Stimulated activated naive CD4-positive, alpha-beta T cell (primary cell): ENCODE measurements around the gene ACSL1.
"Not testable (repeated sequence)": the region's sequence is repeated elsewhere in the genome, so short reads cannot be mapped to it uniquely, and the experiment has no call there.

ENCODE experiments used
- DNase-seq, 6 experiments: peaks; one replicate each; lab custom pipeline; 2025; lab: John Stamatoyannopoulos, UW

ACSL1 gene

DNA sequence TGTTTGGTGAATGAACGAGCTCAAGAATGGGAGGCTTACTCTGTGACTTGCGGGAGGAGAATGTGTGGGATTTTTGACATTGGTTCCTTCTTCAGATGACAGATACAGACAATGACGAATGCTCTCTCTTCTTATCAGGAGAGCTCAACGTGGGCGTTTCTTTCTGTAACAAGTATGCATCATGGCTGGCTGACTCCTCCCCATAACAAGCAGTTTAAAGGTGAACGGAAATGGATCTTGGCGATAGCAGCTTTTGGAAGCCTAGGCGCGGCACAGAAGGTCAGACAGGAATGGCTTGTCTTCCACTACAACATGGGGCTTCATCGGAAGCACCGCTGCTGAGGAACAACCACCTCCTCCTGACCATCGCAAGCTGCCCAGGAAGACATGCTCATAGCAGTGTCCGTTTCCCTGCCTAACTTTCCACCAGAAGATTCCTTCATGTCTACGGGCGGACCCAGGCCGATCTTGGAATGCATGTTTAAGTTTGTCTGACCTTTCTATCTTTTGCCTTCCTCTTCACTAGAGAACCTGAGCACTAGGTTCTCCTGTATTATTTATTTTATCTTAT, 18.3 kb upstream of the ACSL1 start:
- no peak for DNase-seq

DNA sequence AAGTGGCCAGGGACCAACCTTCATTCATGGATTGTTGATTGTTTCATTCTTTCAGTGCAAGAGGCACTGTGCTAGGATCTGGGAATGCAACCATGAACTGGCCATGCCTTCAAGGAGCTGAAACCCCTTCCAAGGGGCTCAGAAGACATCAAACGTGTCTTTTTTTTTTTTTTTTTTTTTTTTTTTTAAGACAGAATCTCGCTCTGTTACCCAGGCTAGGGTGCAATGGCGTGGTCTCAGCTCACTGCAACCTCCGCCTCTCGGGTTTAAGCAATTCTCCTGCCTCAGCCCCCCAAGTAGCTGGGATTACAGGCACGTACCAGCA, 13.3 kb upstream of the ACSL1 start:
- DNase-seq = not testable (repeated sequence)

DNA sequence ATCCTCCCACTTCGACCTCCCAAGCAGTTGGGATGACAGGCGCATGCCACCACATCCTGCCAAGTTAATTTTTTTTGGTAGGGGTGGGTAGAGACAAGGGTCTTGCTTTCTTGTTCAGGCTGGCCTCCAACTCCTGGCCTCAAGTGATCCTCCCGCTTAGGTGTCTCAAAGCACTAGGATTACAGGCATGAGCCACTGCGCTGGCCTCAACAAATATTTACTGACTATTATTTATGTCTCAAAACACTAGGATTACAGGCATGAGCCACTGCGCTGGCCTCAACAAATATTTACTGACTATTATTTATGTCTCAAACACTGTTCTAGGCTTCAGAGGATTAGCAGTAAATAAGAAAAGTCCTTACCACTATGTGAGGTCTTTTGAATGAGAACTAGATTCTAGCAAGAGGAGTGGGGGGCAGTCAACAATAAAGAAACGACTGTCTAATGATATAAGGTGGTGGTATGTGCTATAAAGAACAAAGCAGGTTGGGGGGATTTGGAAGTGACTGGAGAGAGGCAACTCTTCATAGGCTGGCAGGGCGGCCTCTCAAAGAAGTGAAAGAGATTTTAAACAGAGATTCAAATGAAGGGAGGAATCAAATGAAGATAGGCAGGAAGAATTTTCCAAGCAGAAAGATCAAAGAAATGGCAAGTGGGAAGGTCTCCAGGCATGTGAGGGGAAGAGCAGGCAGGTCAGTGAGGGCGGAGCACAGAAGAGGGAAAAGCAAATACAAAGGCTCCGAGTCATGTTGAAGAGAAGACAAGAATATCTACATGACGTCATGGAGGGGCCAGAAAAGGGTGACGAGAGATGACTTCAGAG, 12.7 kb upstream of the ACSL1 start:
- no peak for DNase-seq

DNA sequence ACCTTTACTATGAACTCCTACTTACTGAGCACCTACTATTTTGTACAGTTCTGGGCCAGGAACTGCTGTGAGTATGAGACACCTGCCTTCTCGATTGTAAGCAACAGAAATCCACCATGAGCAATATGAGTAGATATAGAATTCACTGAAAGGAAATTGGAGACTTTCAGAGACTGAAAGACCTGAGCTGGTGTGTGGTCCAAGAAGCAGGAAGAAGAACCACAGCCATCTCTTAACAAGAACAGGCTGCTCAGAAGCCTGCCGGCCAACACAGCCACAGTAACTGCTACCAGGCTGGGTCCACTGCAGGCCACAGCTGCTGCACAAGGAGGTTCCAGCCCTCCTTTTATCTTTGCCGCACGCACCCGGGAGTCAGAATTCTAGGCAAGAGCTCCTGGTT, 10.8 kb upstream of the ACSL1 start:
- no peak for DNase-seq

DNA sequence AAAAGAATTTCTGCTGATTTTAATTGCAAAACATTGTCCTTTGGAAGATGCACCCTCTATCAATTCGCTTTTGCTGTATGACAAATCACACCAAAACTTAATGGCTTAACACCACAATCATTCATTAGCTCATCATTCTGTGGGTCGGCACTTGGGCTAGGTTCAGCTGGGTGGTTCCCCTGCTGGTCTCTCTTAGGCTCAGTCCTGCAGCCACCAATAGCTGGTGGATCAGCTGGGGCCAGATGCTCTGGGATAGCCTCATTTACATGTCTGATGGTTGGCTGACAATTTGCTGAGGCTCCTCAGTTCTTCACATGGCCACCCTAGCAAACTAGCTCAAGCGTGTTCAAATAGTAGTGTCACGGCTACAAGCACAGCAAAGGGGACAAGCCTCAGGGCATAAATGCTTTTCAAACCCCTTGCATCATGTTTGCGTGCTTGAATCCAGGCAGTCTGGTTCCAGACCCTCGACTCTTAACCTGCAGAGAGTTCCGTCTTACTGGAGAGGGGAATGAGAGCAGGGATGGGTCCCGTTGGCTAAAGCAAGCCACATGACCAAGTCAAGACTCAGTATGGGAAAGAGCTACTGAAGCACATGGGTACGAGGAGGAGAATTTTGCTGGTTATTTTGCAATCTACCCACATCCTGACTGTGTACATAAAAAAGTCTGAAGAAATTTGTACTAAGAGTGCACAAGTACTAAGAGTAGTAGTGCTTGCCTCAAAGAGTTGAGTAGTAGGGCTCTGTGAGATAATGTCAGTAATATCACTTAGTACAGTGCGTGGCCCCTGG, 7.5 kb upstream of the ACSL1 start:
- DNase-seq = no peak

DNA sequence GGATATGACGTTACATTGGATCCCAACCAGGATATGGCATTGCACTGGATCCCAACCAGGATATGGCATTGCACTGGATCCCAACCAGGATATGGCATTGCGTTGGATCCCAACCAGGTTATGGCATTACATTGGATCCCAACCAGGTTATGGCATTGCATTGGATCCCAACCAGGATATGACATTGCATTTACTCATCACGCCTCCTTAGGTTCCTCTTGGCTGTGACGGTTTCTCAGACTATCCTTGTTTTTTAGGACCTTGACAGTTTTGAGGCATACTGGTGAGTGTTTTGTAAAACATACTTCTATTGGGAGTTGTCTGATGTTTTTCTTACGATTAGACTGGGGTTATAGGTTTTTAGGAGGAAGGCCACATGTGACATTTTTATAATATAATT, 5.4 kb upstream of the ACSL1 start:
- no peak for DNase-seq

DNA sequence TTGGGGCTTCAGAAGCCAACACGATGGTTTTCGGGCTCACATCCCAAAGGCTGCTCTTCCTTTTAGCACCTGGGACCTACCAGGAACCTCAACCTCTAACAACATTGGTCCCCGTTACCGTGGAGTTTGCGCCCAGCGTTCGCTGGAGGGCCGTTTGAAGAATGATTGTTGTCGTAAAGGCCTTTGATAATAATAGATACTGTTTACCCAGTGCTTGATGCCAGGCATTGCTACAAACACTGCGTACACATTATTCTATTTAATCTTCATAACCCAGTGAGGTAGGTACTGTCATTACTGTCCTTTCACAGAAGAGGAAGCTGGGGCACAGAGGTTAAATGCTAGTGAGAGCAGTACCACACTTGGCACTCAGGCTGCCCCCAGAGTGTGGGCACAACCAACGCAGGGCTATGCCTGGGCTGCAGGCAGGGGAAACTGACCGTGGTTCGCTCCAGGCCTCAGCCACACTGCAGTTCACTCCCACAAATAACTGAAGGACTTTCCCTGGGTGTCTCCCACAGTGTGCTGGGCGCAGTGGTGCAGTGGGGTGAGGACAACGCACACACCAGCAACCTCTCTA, 1.0 kb upstream of the ACSL1 start:
- no peak for DNase-seq

DNA sequence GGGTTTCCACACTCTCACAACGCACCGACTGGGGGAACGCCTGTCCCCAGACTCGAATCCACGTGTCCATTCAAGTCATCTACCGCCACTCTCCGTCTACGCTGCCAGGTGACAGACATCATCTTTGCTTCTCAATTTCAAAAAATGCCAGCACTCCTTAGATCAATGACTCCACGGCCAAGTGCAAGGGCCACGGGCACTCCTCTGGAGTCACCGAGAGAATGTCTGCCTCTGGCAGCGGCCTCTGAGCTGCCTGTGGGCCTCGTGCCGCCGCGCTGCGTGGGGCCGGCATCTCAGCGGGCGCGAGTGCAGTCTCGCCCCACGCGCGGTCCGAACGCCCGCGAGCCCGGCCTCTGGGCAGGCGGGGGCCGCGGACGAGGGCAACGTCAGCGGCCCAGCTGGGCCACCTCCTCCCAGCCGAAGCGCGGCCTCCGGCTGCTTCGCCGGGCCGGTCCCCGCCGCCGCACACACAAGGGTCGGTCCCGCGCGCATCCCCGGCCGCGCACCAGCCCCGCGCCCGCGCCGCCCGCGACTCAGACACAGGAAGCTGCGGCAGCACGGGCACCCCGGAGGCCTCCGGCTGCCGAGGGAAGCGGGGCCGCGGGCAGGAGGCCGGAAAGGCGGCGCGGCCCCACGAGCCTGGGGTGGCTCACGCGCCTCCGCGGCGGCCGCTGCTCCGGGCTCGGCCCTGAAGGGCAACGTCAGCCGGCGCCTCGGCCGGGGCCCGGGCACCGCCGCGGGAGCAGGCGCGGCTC, 450 bp downstream of the ACSL1 start:
- DNase-seq = peak in 5 of 6 experiments; percentile 22 to 72 (median 51)

DNA sequence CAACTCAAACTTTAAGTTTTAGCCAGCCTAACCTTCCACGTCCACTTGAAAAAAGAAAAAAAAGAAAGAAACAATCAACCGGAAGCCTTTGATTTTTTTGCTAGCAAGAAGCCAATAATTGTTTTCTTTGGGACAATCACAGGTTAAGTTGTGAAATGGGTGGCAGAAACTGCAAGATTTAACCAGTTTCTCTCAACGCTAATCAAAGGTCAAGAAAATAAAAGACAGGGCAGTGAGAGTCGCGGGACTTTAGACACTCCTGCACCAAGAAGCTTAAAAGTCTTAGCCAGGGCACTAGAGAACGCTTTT, 1.0 kb downstream of the ACSL1 start:
- DNase-seq = no peak

DNA sequence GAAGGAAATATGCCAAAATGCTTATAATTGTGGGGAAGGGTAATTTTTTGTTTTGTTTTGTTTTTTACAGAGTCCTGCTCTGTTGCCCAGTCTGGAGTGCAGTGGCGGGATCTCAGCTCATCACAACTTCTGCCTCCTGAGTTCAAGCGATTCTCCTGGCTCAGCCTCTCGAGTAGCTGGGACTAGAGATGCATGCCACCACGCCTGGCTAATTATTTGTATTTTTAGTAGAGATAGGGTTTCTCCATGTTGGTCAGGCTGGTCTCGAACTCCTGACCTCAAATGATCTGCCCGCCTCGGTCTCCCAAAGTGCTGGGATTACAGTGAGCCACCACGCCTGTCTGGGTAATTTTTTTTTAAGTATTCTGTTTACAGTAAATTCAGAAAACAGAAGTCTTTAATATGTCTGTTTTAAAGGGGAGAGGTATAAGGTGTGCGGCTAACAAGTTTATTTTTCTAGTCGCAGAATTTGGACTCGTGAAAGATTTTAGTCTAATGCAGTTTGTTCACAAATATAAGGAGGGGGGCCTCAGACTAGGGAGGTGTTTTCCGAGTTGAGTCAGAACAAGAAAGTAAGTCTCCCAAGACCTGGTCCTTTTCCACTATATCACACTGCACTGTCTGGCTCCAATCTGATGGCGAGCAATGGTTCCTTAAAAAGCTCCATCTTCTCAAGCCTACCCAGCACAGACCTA, 1.5 kb downstream of the ACSL1 start:
- no peak for DNase-seq

DNA sequence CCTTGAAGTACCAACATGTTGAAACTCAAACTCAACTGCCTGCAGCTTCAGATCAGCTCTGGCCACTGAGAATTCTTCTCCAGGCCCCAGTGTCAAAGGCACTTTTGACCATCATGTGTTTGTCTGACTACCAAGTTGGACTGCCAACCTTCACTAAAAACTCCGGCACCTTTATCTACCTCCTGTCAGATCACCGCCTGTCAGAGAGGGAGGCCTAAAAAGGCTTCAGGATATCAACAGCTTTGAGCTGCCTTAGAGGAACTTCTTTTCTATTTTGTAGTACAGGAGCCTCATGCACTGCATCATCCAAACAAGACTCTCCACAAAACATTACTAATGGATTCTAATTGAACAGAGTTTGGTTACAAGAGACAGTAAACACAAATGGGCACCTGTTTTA, 2.8 kb downstream of the ACSL1 start:
- no peak for DNase-seq

DNA sequence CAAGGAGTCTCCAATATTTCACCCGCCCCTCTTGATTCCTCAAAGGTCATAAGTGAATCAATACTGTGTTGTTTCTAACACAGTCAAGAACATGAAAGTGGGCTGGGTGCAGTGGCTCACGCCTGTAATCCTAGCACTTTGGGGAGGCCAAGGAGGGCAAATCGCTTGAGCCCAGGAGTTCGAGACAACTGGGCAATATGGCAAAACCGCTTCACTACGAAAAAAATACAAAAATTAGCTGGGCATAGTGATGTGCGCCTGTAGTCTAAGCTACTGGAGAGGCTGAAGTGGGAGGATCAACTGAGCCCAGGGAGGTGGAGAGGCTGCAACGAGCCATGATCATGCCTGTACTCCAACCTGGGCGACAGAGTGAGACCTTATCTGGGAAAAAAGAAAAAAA, 3.4 kb downstream of the ACSL1 start:
- DNase-seq = no peak

DNA sequence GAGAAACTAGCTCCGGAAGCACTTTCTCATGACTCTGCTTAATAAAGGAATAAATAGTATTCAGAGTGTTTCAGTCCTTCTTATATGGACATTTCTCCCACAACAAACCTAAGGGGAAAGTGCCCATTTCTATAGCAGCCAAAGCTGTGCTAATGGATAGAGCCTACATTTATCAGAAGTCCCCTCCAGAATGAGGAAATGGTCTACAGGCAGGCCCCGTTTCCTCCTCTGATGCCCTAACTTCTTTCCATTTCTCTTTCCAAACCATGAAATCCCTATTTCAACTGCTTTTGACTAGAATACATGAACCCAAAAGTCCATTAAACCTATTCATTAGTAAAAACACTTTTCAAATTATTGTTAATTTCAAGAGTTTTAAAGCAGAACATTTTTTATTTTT, 4.5 kb downstream of the ACSL1 start:
- no peak for DNase-seq

DNA sequence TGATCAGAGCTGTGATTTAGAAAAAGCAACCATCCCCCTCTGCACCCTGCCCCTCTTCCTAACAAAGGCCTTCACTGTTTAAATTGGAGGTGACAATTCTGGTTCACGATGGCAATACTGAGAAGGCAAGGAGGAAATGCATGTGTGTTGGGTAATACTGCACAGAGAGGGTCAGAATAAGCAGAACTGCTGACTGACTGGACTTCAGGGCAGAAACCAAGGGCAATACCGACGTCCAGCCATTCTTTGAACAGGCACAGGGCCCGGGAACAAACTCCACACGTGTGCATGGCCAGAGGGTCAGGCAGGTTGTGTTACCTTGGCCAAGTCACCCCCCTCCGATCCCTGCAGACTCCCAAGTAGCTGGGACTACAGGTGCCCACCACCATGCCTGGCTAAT, 6.0 kb downstream of the ACSL1 start:
- DNase-seq = no peak

DNA sequence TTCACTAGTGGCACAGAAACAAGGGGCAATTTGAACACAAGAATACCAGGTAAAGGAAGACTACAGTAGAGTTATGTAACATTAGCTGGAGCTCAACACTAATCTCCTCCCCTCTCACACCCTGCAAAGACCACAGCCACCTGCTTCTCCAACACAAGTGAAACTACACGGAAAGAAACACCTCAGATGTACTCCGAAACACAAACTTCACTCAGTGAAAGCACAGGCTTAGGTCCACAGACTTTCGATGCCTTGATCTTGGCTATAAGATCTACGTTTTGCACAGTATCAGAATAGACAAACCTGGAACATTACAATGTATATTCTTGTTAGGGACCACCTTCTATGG, 7.6 kb downstream of the ACSL1 start:
- peak in 1 of 6 experiments; percentile 12 for DNase-seq

DNA sequence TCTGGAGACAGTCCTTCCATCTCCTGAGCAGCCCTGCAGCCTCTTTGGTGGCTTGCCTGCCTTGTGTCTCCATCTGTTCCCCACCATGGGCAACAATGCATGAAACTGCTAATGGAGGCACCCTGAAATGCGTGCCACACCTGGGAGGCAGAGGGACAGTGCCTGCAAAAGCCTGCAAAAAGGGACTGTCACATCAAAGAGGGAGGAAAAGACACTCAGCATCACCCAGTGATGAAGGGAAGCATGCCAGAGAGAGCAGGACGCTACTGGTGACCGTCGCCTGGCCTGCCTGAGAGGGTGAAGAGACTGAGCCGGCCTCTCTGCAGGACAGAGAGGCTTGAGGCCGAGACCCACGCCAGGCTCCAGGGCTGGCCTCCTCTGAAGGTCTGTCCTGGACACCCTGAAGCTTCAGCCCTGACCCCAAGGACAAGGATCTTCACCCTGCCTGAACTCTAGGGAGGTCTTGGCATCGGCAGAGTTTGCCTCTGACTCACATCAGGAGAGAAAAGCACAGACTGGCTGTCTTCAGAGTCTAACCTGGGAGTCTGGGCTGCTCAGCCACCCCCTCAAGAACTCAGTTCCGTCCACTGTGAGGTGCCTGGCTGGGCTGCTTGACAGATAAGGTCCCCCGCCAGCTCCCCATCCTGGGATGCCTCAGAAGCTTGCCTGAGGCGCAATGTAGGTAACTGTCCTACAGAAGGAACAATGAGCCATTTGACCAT, 8.1 kb downstream of the ACSL1 start:
- no peak for DNase-seq

DNA sequence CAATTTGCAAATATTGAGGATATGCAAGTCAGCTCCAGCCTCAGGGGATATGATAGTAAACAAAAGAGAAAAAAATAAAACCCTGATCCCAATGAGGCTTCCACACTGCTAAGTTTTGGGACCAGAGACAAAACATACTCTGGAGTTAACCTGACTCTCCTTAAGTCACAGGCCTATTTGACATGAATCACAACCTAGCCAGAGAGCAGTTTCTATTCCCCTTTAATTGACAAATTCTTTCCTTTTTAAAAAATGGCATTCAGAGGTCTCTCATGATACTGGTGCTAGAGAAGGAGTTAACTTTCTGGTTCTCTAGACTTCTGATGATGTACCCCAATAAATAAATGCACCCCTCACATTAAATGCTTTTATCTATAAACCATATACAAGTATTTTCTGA, 8.8 kb downstream of the ACSL1 start:
- no peak for DNase-seq

DNA sequence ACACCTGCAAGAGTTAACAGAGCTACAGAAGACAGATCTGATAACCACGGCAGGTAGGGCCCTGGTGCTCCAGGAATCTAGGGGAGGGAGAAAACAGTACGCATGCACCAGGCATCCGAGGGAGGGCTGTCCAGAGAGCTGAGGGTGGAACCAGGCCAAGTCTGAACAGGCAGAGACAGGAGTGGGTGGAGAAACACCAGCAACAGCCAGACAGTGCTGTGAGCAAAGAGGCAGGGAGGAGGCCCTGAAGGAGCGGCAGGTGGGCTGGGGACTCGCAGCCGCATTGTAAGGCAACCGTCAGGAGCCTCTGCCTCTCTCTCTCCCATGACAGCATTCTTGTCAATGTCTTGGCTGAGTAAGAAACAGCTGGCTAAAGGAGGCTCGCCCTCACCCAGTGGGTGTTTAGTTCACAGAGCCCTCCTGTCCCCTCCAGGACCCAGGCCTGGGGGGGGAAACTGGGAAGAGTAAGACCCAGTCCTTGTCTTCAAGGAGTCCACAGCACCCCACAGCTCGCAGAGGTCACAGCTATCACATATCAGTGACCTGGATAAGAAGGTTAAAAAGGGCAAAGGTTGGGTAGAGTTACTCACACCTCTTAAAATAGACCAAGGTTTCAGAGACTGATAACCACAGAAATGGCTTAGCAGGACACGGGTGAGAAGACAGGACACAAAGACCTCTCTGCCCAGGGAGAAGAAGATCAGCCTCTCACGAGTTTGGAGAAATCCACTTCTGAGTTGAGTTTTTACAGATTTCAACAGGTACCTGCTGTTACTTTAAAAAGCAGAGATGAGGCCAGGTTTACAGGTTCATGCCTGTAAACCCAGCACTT, 10.5 kb downstream of the ACSL1 start:
- no peak for DNase-seq

DNA sequence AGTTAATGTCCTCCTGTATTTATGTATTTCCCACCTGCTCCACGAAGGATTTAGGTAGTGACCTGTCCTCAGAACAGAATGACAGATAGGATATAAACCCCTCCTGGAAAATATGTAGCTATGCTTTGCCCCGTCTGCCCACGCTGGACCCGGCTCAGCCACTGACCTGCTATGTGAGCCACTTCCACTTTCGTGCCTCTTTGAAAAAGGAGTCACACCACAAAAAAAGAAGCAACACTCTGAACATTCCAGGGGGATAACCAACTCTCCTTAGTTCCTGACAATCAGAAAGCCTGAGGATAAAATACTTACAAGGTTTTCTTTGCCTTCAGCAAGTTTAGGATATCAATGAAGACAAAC, 11.1 kb downstream of the ACSL1 start:
- DNase-seq = no peak

DNA sequence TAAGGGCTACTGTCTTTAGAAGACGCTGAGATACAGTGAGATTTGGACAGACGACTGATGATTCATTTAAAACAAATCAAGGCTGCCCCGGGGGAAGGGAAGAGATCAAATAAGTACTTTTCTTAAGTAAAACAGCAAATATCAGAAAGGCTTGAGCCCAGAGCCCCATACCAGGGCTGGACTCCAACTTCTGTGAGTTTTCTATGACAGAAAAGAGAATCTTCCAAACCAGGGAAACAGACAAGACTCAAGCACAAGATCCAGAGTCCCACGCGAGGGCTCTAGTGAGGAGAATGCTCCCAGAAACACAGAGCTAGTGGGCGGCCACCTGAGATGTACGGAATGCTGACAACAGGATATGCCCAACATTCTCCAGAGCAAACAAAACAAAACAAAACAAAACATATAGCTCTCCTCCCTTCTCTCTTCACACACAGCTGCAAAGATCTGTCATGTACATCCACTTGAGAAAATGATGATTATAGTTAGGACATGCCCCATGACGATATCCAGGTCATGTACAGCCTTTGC, 13.1 kb downstream of the ACSL1 start:
- DNase-seq = no peak
